Stimulated activated CD4-positive, alpha-beta T cell treated with anti-CD3 and anti-CD28 coated beads, Interleukin-12 subunit alpha, Interleukin-12 subunit beta, amount 100 ng/mL, for 48 hours (primary cell): Measurements from ENCODE around the gene ETNPPL.
"Not testable (repeated sequence)": the region's sequence is repeated elsewhere in the genome, so short reads cannot be mapped to it uniquely, and the experiment has no call there.

ENCODE experiments used
- DNase-seq, 3 donors: peaks; one replicate each; pipeline ENCODE4 v3.0.0-alpha.2; 2020; ENCODE audit warnings: low read depth in 2 of 3, low spot score in 1 of 3

The ETNPPL gene

GRCh38 chr4:108758498-108758897 lies 4.4 kb downstream of the ETNPPL start:
- DNase-seq = no peak

GRCh38 chr4:108754327-108754726 lies 8.5 kb downstream of the ETNPPL start:
- no peak for DNase-seq

DNA sequence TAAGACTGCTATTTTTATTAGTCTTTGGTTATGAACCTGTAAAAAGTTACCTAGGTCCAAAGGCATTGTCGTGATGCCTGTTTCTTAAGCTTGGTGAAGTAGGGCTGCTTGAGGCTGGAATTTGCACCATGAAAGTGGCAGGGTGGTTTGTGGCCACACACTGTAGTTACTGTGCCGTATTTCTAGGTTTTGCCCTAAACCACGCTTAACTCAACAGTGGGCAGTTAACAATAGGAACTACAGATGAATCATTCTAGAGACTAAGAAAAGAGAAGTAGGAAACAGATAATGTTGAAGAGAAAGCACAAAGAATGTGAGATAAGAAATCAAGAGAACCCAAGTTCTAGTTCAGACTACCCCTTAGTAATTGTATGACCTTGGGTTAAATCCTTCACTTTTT lies 11.5 kb downstream of the ETNPPL start:
- no peak for DNase-seq

DNA sequence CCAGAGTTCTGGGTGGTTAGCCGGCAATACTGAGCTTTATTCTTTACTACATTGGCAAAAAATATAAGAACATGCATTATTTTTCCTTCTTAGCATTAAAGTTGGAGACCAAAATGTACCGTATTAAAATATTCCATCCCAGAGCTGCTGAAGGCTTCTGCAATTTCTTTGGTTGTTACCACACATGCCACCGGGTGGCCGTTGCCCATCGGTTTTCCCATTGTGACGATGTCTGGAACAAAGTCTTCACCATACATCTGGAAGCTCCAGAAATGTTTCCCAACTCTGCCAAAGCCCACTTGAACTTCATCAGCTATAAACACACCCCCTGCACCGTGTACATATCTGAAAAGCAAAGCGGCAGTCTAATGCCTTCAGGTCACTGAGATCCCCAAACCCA lies 13.7 kb downstream of the ETNPPL start:
- no peak for DNase-seq

DNA sequence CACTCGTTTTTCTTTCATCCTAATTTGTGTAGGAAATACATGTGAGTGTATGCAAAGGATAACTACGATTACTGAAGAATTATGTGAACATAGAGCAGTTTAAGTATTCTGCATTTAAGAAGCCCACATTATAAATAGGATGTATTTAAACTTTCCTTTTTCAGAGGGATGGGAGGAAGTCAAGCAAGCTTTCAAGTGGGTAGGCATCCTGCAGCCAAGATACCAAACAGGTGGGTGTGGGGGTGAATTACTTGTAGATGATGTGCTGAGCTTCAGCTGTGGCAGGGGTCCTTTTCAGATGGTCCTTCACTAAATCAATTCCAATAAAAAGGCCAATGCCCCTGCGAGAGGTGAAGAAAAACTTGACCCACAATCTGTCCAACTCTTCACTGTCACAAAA lies 16.3 kb downstream of the ETNPPL start:
- DNase-seq = no peak

DNA sequence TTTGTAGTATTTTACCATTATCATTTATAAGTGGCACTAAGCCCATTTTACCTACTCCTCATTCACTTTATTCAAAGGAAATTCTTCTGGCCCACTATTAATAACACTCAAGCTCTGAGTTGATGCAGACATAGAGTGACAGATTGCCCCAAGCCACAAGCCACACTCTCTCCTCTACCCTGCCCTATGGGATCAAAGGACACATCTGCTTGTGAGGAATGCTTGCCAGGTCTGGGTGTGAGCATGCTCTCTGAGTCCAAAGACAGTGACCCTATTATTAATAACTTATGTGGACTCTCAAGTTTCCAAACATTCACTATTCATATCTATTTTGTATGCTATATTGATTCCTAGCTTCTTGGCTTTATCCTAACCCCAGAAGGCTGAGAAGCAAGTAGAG lies 18.5 kb downstream of the ETNPPL start:
- no peak for DNase-seq

DNA sequence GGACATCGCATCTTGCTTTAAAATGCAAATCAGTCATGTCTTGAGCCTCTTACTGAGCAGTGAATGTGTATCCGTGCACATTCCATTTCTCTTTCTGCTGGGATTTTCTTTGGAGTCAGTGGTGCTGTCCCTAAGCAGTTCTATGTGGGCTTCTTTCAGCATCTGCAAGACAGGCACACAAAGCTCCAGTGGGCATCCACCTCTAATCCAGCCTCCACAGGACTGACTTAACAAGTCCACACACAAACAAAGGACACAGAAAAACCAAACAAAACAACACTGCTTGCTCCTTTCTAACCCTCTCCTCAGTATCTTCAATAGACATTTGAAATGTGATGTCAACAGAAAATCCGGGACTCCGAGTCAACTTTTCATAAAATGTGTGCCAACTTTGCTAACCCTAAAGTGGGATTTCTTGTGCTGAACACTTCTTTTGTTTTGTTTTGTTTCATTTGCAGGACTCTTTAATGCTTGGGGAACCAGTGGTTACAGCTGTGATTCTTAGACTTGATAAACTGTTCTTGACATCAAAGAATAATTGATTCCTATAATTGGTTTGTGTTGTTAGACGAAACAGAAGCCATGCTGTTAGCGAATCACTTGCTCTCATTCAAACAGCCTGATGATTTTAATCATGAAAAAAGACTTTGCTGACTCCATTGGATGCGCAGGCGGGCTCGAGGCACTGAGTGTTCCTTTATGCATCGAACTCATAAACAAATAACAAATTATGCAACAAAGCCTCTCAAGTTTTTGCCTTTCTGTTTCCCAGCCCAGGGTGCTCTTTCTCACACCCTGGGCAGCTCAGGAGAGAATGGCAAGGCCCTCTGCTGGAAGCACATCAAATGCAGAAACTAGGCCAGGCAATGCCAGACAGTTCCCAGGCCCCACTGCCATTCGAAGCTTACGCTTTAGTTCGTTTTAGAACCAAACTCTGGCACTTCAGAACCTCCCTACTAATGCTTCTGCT lies 20.1 kb downstream of the ETNPPL start:
- no peak for DNase-seq

DNA sequence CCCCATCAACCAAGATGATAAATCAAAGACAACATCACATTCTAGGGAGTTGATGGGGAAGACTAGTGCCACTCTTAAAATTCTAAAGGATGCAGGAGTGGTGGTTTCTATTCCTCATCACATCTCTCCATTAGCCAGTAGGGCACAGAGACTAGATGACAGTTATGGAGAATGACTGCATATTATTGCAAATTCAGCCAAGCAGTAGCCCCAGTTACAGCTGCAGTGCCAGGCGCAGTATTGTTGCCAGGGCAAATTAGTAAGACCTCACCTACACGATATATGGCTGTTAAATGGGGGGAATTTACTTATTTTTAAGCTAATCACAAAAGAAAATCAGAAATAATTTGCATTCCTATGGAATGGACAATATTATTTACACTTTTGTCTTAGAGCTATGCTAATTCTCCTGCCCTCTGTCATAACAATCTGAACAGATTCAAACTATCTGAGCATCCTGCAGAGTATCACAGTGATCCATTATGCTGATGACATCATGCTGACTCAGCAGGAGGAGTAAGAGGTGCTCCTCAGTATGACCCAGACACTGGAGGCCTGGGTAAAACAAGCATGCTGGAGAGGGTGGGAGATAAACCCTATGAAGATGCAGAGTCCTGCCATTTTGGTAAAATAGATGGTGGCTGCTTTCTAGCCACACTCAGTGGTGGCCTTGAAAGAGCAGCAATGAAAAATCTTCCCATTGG lies 24.7 kb downstream of the ETNPPL start:
- no peak for DNase-seq

- DNase-seq = no peak
Observed at GRCh38 chr4:108731006-108731405, 31.8 kb downstream of the ETNPPL start.

- DNase-seq = no peak
Observed at GRCh38 chr4:108730579-108730978, 32.3 kb downstream of the ETNPPL start.

DNA sequence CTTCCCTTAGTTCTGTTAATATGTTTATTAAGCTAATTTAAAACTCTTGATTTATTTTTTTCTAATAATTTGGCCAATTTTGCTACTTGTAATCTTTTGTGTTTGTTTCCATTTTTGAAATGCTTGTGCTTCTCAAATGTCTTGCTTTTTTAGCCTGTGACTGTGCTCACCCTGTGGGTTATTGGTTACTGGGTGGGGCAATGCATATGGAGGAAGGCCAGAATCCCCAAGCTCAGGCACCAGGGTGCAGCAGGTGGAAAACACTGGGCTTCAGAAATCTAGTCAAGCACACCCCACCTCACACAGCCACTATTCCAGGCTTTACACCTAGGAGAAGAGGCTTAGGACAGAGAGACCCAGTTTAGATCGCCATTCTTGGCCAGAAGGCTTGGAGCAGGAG lies 33.1 kb downstream of the ETNPPL start:
- no peak for DNase-seq

DNA sequence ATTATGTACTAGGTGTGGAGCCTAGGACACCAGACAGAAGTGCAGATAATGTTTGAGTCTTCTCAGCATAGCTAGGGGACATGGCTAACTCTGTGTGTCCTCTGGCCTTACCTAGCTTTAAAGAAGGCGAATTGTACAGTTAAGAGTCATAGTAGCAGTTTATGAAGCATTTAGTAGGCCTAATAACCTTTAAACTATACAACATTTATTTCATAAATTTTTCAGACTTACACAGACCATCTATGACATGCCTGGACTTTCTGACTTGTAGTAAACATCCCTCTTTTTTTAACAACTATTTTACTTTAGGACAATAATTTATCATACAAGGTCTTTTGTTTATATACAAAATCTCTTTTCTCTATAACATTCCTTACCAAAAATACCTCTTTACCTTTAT lies 37.4 kb downstream of the ETNPPL start:
- DNase-seq = no peak

GRCh38 chr4:108717386-108717785 lies 45.5 kb downstream of the ETNPPL start:
- DNase-seq = no peak

- no peak for DNase-seq
Observed at GRCh38 chr4:108716340-108716739, 46.5 kb downstream of the ETNPPL start.

- no peak for DNase-seq
Observed at GRCh38 chr4:108714880-108715279, 48.0 kb downstream of the ETNPPL start.

- DNase-seq = not testable (repeated sequence)
Observed at GRCh38 chr4:108710578-108710977, 52.3 kb downstream of the ETNPPL start.

- DNase-seq = no peak
Observed at GRCh38 chr4:108709722-108710121, 53.1 kb downstream of the ETNPPL start.

GRCh38 chr4:108709234-108709633 lies 53.6 kb downstream of the ETNPPL start:
- DNase-seq = no peak

GRCh38 chr4:108706289-108706688 lies 56.6 kb downstream of the ETNPPL start:
- DNase-seq = no peak

GRCh38 chr4:108703966-108704365 lies 58.9 kb downstream of the ETNPPL start:
- no peak for DNase-seq

DNA sequence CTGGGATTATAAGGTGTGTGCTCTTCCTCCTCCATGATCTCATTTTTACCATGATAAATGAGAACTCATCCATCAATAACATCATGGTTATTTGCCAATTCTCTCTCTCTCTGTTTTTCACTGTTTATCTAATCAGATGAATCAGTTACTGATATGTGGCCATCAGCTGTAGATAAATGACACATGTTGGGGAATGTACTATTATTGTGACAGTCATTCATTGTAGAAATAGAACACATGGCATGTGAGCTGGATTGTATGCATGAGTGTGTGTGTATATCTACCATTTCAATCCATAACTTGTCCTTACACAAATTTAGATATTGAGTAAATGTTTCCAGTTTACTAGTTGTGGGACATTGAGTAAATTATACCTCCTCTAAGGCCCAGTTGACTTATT lies 59.5 kb downstream of the ETNPPL start:
- DNase-seq = no peak

DNA sequence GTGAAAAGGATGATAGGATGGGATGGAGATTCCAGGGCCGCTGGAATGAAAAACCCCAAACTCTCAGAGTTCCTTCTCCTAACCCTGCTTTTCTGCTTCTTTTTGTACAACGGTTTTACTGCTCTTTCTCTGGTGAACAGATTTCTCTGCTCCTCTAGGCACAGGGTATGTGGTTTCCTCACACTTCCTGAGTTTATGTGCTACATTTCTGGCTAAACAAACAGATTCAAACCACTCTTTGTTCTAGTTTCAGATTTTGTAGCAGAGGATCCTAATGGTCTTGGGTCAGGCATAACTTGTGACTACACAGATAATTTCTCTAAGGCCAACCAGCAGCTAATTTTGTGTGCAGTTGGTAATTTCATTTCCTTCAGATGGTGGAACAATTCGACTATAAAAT lies 59.9 kb downstream of the ETNPPL start:
- no peak for DNase-seq
